H54 (cell line): ENCODE measurements around the gene VANGL1.
"Not testable (repeated sequence)": the region's sequence is repeated elsewhere in the genome, so short reads cannot be mapped to it uniquely, and the experiment has no call there.

ENCODE experiments used
- DNase-seq: peaks from one replicate; pipeline ENCODE4 v3.0.0; 2011; ENCODE audit warnings: low spot score, mixed read lengths; ENCODE audit not compliant: insufficient read length
- FAIRE-seq: peaks from 3 replicates; lab custom pipeline; 2011; peaks lifted over from hg19 to GRCh38; lab: Jason Lieb, UNC
- POLR2A ChIP-seq: IDR thresholded peaks from 2 replicates; pipeline ENCODE4 v1.6.1; 2011; ENCODE audit warnings: low read depth, mild to moderate bottlenecking, low read length

Gene VANGL1

DNA sequence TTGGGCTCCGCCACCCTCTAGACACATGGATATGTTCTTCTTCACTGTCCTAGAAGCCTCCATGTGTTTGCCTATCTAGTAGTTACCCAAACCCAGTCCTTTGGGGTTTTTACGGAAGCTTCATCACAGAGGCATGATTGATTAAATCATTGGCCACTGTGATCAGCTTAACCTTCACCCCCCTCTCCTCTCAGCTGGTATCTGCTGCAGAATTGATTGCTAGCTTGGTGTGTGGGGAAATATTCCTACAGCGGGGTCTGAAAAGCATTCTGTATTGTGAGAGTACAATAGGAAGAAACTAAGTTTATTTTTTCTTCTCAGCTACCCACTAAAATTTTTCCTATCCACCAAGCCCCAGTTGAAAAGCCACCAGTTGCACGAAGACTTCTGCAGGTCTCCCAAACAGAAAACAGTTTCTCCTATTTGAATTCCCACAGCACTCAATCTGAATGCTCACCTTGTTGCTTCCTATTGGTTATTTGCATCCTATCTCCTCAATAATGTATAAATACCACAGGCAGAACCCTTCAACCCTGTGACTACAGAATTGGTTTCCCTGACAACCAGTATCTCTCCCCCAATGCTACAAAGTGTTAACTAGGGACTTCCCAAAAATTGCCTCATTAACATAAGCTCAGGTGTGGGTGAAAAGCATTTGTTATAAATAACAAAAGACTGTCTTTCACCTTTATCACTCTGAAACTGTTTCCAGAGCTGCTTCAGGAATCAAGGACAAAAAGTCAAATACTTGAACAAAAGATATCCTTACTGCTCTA, 9.3 kb upstream of the VANGL1 start:
- no peak for DNase-seq
- no peak for TF ChIP-seq POLR2A
- FAIRE-seq = no peak

- DNase-seq, FAIRE-seq: not testable (repeated sequence)
Measured at GRCh38 chr1:115633606-115634005, 8.2 kb upstream of the VANGL1 start.

- not testable (repeated sequence) for FAIRE-seq, DNase-seq
Measured at GRCh38 chr1:115637247-115637646, 4.5 kb upstream of the VANGL1 start.

DNA sequence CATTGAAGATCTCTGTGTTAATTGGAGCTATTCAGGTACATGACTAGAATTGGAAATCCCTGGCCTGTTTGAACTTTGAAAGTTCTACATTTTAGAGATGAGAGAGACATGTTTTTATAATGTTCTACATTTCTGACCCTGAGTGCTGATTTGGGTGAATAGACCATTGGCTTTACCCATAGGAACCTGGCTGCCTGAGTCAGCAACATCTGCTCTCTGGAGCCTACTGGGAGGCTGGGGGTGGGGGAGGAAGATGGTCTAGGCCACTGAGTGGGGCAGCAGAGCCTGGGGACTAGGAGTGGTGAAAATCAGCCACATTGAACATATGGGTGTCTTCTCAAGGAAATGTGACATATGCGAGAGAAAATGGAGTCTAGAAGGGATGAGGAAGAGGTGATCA, 1.4 kb upstream of the VANGL1 start:
- no peak for FAIRE-seq
- DNase-seq = no peak
- no peak for TF ChIP-seq POLR2A

- DNase-seq = peak; percentile 47
- no peak for FAIRE-seq
- TF ChIP-seq POLR2A = no peak
Measured at GRCh38 chr1:115642168-115643072, 650 bp downstream of the VANGL1 start.

DNA sequence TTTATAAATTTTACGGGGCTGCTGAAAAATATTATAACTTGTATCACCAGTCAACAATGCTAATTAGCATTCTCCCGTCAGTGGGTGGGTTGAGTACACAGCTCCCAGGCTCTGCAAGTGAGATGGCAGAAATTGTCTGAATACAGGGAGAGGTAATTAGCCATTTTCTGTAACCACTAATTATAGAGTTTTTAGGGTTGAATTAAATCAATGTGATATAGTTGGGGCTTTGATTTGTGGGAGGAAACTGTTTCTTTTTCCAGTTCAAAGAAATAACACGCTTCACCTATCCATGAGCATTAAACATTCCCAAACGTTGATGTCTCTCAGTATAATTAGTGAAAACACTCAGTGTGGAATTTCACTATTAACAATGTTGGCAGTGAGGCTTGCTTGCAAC, 1.5 kb downstream of the VANGL1 start:
- DNase-seq (no peak), FAIRE-seq (no peak)
- no peak for TF ChIP-seq POLR2A

DNA sequence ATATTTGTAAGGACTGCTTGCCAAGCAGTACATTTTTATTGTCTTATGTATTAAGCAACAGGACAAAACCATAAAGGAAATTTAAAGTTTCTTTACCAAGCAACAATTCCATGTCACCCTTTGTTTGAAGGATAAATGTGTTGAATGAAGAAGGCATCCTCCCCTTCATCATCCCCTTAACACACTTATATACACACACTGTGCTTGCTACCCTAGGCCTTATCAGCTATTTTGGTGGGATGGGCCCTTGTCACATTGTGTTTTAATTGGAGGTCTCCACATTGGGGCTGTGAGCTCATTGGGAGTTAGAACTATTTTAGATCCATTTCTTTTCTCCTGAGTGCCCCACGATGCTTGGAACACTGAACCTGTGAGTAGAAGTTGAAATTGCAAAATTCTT, 1.9 kb downstream of the VANGL1 start:
- FAIRE-seq (no peak), DNase-seq (no peak)
- no peak for TF ChIP-seq POLR2A

- FAIRE-seq = no peak
- TF ChIP-seq POLR2A = no peak
- no peak for DNase-seq
Measured at GRCh38 chr1:115644109-115644508, 2.3 kb downstream of the VANGL1 start.

- TF ChIP-seq POLR2A = no peak
- FAIRE-seq = no peak
Measured at GRCh38 chr1:115647047-115647446, 5.3 kb downstream of the VANGL1 start.

DNA sequence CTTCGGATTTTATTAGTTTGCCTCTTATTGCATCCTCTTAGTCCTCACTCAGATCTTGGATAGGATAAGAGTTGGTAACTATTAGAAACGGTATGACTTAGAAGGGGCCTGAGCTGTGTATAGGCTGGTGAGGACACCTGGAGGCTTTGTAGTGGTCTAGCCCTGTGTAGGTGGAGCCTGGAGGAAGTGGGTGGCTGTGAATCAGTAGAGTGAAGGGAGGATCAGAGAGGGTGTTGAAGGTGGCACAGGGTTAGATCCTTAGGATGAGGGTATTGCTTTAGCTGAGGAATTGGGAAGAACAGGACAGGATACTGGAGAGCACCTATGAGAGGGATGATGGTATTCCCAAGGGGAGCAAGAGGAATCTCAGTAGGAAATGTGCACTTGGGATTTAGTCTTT, 5.7 kb downstream of the VANGL1 start:
- no peak for TF ChIP-seq POLR2A
- FAIRE-seq (no peak), DNase-seq (no peak)

More at GRCh38 chr1:115647047-115647446, 5.3 kb downstream of the VANGL1 start:
- no peak for DNase-seq

DNA sequence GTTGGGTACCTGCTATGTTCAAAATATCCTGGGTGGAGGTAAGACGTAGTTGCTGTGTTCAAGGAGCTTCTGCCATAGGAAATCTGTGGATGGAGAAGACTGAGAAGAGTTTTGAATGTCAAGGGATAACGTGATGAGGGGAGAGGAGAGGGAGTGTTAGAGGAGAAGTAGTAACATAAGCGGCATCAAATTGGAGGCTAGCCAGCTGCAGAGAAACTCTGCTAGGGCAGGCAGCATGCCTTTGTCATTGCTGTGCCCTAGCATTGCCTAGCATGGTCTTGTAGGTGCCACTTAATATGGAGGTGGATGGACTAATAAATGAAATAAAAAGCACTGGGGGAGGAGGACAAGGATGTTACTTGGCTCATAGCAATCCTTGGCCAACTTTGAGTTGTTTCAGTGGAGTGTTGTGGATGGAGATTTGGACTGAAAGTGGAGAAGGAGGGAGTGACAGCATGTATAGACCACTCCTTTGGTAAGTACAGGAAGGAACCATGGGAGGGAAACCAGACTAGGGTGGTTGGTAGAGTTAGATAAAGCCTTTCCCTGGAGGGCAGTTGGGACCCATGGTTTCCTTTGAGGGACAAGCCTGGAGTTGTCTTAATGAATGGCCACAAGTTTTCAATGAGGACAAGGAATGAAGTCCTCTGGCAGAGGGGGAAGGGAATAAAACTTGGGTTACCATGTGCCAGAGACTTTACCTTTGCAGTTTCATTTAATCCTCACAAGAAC, 6.3 kb downstream of the VANGL1 start:
- no peak for DNase-seq
- no peak for FAIRE-seq
- no peak for TF ChIP-seq POLR2A

DNA sequence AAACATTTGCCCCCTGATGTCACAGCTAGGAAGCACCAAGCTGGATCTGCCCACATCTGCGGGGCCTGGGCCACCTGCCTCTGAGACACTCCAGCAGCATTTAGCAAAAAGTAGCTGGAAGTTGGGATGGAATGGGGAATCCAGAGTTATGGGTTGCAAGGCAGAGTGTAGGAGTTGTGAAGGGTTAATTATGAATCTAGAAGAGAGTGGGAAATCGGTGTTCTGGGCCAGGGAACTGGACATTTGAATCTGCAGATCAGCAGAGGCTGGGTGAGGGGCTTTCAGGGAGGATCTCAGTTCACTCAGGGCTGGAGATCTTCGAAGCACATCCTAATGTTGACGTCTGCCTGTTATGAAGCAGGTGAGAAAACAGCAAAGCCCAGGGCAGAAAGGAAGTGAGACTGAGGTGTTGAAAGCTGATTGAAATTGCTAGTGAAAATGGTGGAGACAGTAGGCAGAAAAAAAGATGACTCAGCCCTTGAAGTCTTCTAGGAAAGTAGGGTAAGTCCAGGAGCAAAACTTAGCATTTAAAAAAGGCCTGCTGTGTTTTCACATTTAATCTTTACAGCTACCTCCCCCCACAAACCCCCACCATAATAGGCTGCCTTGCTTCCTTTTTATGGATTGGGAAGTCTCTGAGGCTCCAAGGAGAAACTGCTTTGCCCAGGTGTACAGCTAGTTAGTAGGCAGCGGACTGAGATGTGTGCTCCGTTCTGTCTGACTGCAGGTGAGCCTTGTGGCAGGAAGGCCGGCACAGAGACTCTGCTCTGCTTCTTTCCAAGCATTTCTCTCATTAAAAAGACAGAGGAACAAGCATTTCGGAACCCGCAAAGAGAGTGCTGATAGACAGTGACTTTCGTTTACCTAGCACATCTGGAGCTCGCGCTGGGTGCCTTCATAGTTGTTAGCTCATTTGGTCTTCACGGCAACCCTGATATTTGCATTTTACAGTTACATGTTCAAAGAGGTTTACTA, 7.2 kb downstream of the VANGL1 start:
- peak; percentile 6 for FAIRE-seq
- TF ChIP-seq POLR2A = no peak
- DNase-seq = no peak

- DNase-seq = no peak
- no peak for FAIRE-seq
- TF ChIP-seq POLR2A = no peak
Measured at GRCh38 chr1:115649964-115650363, 8.2 kb downstream of the VANGL1 start.

DNA sequence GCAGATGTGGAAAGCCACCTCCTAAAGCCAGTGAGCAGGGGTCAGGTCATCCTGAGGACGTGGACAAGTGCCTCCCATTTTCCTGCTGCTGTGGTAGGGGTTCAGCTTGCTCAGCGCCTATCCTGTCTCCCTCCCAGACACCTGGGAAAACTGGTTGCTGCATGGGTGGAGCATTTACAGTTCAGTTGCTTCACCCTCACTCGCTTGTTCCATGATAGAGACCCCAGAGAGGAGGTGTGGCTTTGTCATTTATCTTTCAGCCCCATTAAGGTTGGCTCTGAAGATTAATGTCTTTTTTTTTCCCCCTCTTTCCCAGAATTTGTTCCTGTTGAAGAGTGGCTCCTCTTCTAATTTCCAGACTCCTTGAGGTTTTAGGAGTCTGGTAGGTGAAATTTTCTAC, 9.2 kb downstream of the VANGL1 start:
- FAIRE-seq (no peak), DNase-seq (no peak)
- TF ChIP-seq POLR2A = no peak
